IMR-90 (cell line): ENCODE measurements around the gene ATG101. TPM values are rescaled to one million over a fixed set of nuclear protein-coding genes. Genes with fewer than 3 reads are reported as not detected.

ENCODE experiments used
- ATAC-seq: fragments of 200-7000 bp; cut with Tn5 transposase; 2 replicates; pipeline ENCODE4 v1.9.1; 2020; ENCODE audit warnings: low read depth, mild to moderate bottlenecking, moderate library complexity
- BruUV-seq: library from RNA; stranded (reverse); fragments of 400-500 nt; replicated peaks from 2 replicates; lab custom pipeline; 2021; lab: Mats Ljungman, UMichigan
- CTCF ChIA-PET: fragments of 300-600 bp; formaldehyde crosslinking; extraction: SDS; loops from one replicate; lab custom pipeline; 2021; ENCODE audit warnings: antibody characterized with exemption; lab: Yijun Ruan, JAX
- POLR2A ChIA-PET: fragments of 300-600 bp; sonication (Branson Sonifier 250); formaldehyde crosslinking; loops from one replicate; lab custom pipeline; 2022; ENCODE audit warnings: antibody characterized with exemption; ENCODE audit not compliant: unreplicated experiment; lab: Charles Lee
- DNase-seq: peaks from one replicate; pipeline ENCODE4 v3.0.0; 2013
- H2AFZ ChIP-seq: replicated peaks from 2 replicates; pipeline ENCODE3; 2013; ENCODE audit warnings: low read length, mild to moderate bottlenecking; ENCODE audit not compliant: poor library complexity
- H2AK5ac ChIP-seq: 2 replicates; pipeline ENCODE4 v1.6.1; 2013; ENCODE audit warnings: low read depth, low read length, inconsistent platforms
- H2AK9ac ChIP-seq: replicated peaks from 2 replicates; pipeline ENCODE3; 2013; ENCODE audit warnings: mild to moderate bottlenecking, low read depth, low read length, moderate library complexity; ENCODE audit not compliant: poor library complexity
- H2BK120ac ChIP-seq: 2 replicates; pipeline ENCODE4 v1.6.1; 2013; ENCODE audit warnings: low read depth, low read length, inconsistent platforms
- H2BK15ac ChIP-seq: 3 replicates; pipeline ENCODE4 v1.6.1; 2013; ENCODE audit warnings: low read depth, low read length, inconsistent platforms
- H2BK20ac ChIP-seq: 2 replicates; pipeline ENCODE4 v1.6.1; 2013; ENCODE audit warnings: low read depth, mild to moderate bottlenecking, inconsistent platforms, low read length, moderate library complexity
- H2BK5ac ChIP-seq: 2 replicates; pipeline ENCODE4 v1.6.1; 2013; ENCODE audit warnings: mild to moderate bottlenecking, low read depth, low read length, inconsistent platforms; ENCODE audit not compliant: poor library complexity, severe bottlenecking
- H3K14ac ChIP-seq: replicated peaks from 2 replicates; pipeline ENCODE4 v1.6.1; 2013; ENCODE audit warnings: low read depth, low read length, inconsistent platforms
- H3K18ac ChIP-seq: 2 replicates; pipeline ENCODE4 v1.6.1; 2013; ENCODE audit warnings: low read depth, low read length, control low read depth
- H3K23ac ChIP-seq: 2 replicates; pipeline ENCODE4 v1.6.1; 2013; ENCODE audit warnings: low read depth, low read length, inconsistent platforms
- H3K27ac ChIP-seq: 2 replicates; pipeline ENCODE4 v1.5.1; 2013; ENCODE audit warnings: mild to moderate bottlenecking, control low read depth, low read length; ENCODE audit not compliant: insufficient read depth
- H3K27me3 ChIP-seq: 2 replicates; pipeline ENCODE4 v1.6.1; 2013; ENCODE audit warnings: low read length; ENCODE audit not compliant: control insufficient read depth, insufficient read depth
- H3K36me3 ChIP-seq: 2 replicates; pipeline ENCODE4 v1.6.1; 2013; ENCODE audit warnings: low read length, mixed read lengths; ENCODE audit not compliant: control insufficient read depth, insufficient read depth
- H3K4ac ChIP-seq: 2 replicates; pipeline ENCODE4 v1.6.1; 2013; ENCODE audit warnings: low read depth, low read length, inconsistent platforms
- H3K4me1 ChIP-seq: 2 replicates; pipeline ENCODE4 v1.6.1; 2013; ENCODE audit warnings: low read length, mixed read lengths; ENCODE audit not compliant: control insufficient read depth, insufficient read depth
- H3K4me2 ChIP-seq: 2 replicates; pipeline ENCODE4 v1.6.1; 2013; ENCODE audit warnings: low read depth, mild to moderate bottlenecking, control low read depth, low read length, moderate library complexity
- H3K4me3 ChIP-seq: 2 replicates; pipeline ENCODE4 v1.5.1; 2013; ENCODE audit warnings: low read depth, mild to moderate bottlenecking, control low read depth, low read length, moderate library complexity; ENCODE audit not compliant: insufficient read depth
- H3K56ac ChIP-seq: 2 replicates; pipeline ENCODE4 v1.6.1; 2013; ENCODE audit warnings: low read length, inconsistent platforms; ENCODE audit not compliant: insufficient read depth; ENCODE audit errors: extremely low read depth
- H3K79me1 ChIP-seq, 2 experiments: 2 replicates each; pipeline ENCODE4 v1.6.1; 2013; ENCODE audit warnings: low read length in 2 of 2, inconsistent platforms in 1 of 2, low read depth in 1 of 2
- H3K9ac ChIP-seq: 2 replicates; pipeline ENCODE4 v1.6.1; 2013; ENCODE audit warnings: low read depth, low read length, control low read depth
- H3K9me1 ChIP-seq: 2 replicates; pipeline ENCODE4 v1.6.1; 2013; ENCODE audit warnings: low read length, inconsistent platforms; ENCODE audit not compliant: insufficient read depth
- H3K9me3 ChIP-seq: 2 replicates; pipeline ENCODE4 v1.6.1; 2013; ENCODE audit warnings: low read length; ENCODE audit not compliant: control insufficient read depth, insufficient read depth
- H4K20me1 ChIP-seq: 2 replicates; pipeline ENCODE4 v1.6.1; 2013; ENCODE audit warnings: low read length, inconsistent platforms; ENCODE audit not compliant: insufficient read depth
- H4K5ac ChIP-seq: 2 replicates; pipeline ENCODE4 v1.6.1; 2013; ENCODE audit warnings: mild to moderate bottlenecking, low read depth, low read length, control low read depth
- H4K8ac ChIP-seq, 2 experiments: 2 replicates each; pipeline ENCODE4 v1.6.1; 2013; ENCODE audit warnings: low read depth in 2 of 2, low read length in 2 of 2, control low read depth in 1 of 2, inconsistent platforms in 1 of 2
- H4K91ac ChIP-seq: 2 replicates; pipeline ENCODE4 v1.6.1; 2013; ENCODE audit warnings: low read depth, low read length, inconsistent platforms; ENCODE audit not compliant: insufficient read depth
- CHD1 ChIP-seq: IDR thresholded peaks from 2 replicates; pipeline ENCODE4 v1.6.1; 2012; ENCODE audit warnings: low read depth, low read length, improper control_type of control experiment
- USF2 ChIP-seq: fragments of 150-350 bp; IDR thresholded peaks from 2 replicates; pipeline ENCODE4 v1.6.1; 2017; ENCODE audit warnings: mild to moderate bottlenecking, antibody characterized with exemption, low read length, low read depth
- WGBS, 2 experiments: methylation state at CpG; one replicate each; pipeline versions ENCODE4 v1.1.5 to v1.1.7; 2013; ENCODE audit warnings: missing lambda C conversion rate in 2 of 2; ENCODE audit not compliant: insufficient read length in 1 of 2; ENCODE audit errors: extremely low coverage in 2 of 2; 5-methylcytosine and 5-hydroxymethylcytosine counted together
- dilution Hi-C: fragments of 300-500 bp; cut with HindIII; formaldehyde crosslinking; loops from one replicate; pipeline ENCODE4 v1.14.3; 2018; ENCODE audit warnings: low sequenced_read_pairs; ENCODE audit not compliant: unreplicated experiment
- in situ Hi-C: fragments of 300-500 bp; cut with MboI; formaldehyde crosslinking; loops from 3 replicates; pipeline ENCODE4 v1.14.3; 2019; ENCODE audit warnings: low sequenced_read_pairs, inconsistent platforms, mixed read lengths
- intact Hi-C: fragments of 100-400 bp; cut with micrococcal nuclease; formaldehyde crosslinking; loops from 2 replicates; pipeline ENCODE4 v1.10.0; 2022
- polyA plus RNA-seq, 3 experiments: library from polyadenylated mRNA; depleted of rRNA; stranded (reverse); fragments of >200 nt; gene quantifications; 2 replicates each; pipeline ENCODE4 v1.2.3, GENCODE V29; 2012; ENCODE audit warnings: low replicate concordance in 1 of 3
- total RNA-seq: library from RNA; depleted of rRNA; stranded (reverse); fragments of >200 nt; gene quantifications from 2 replicates; pipeline ENCODE4 v1.2.3, GENCODE V29; 2012

Gene ATG101
- total and polyA plus RNA-seq, 2 of the 4 experiments (the other 2 are of a cell fraction): 93.9 to 167 TPM

- no peak overlapping the region; the same call in 1 of the 2 replicates for H3K14ac ChIP-seq
- POLR2A ChIA-PET: no interaction called here
- H3K27ac ChIP-seq: no peak overlapping the region
- H3K36me3 ChIP-seq: peaks cover 3% of the 10 kb centered on the region; the same call in 1 of the 2 replicates
- TF ChIP-seq CHD1 (no peak; the same call in 1 of the 2 replicates), USF2 (peak; percentile 51; the same call in 1 of the 2 replicates)
- no peak overlapping the region for H2AFZ ChIP-seq
- in situ Hi-C loops (no loop called here), intact Hi-C loops (no loop called here), dilution Hi-C loops (no loop called here)
- H3K4me3 ChIP-seq: peak overlapping the region; percentile 2; the same call in 1 of the 2 replicates
- no peak overlapping the region for H2BK15ac ChIP-seq
- 0 out of 2 replicates have a peak overlapping the region, but pooled peaks have one; percentile 63 for H2AK5ac ChIP-seq
- H3K18ac ChIP-seq: no peak overlapping the region
- no peak overlapping the region for H2BK5ac ChIP-seq
- peaks cover 28% of the 10 kb centered on the region for H3K9me1 ChIP-seq
- CTCF ChIA-PET: no interaction called here
- peaks cover 4% of the 10 kb centered on the region for H3K4me1 ChIP-seq
- no peak overlapping the region for H2BK120ac ChIP-seq
- no peaks in the 10 kb centered on the region for H3K27me3 ChIP-seq
- H3K4ac ChIP-seq: peak overlapping the region; percentile 49; the same call in 1 of the 2 replicates
- no TSS peak for BruUV-seq
- H3K56ac ChIP-seq: no peak overlapping the region
- H3K23ac ChIP-seq: peak overlapping the region; percentile 42
- H4K5ac ChIP-seq: no peak overlapping the region
- H4K91ac ChIP-seq: no peak overlapping the region
- DNase-seq (peak; percentile 48), ATAC-seq (no peak)
- no peak overlapping the region; the same call in 1 of the 2 replicates for H3K9ac ChIP-seq
- no peak overlapping the region for H4K8ac ChIP-seq
- H3K4me2 ChIP-seq: peak overlapping the region; percentile 17; the same call in 1 of the 2 replicates
- no peaks in the 10 kb centered on the region for H3K9me3 ChIP-seq
- H4K20me1 ChIP-seq: peaks cover 38% of the 10 kb centered on the region
- 90% methylated on average over 3 of the region's 6 CpGs; no CpG with 5 or more reads in 1 of the 2 experiments for WGBS, 2 experiments
- peak overlapping the region; percentile 48 for H2AK9ac ChIP-seq
- H3K79me1 ChIP-seq: peaks cover 13 to 60% of the 10 kb centered on the region in 2 experiments; a peak in 3 of 4 replicates
- H2BK20ac ChIP-seq: no peak overlapping the region
These were observed 31.3 kb upstream of the ATG101 start for GRCh38 chr12:52038447-52038846.
